HCT116 (cell line): ENCODE data around the gene TRIM37. TPM values are rescaled to one million over a fixed set of nuclear protein-coding genes. Genes with fewer than 3 reads are reported as not detected.

Experiments
- ATAC-seq: fragments of 200-7000 bp; cut with Tn5 transposase; 2 replicates; pipeline ENCODE4 v1.9.1; 2020; ENCODE audit warnings: mild to moderate bottlenecking, moderate library complexity
- BruUV-seq: library from RNA; stranded (reverse); fragments of 400-500 nt; replicated peaks from 2 replicates; lab custom pipeline; 2021; lab: Mats Ljungman, UMichigan
- CTCF ChIA-PET: fragments of 300-600 bp; sonication (Branson Sonifier 250); formaldehyde crosslinking; loops from one replicate; lab custom pipeline; 2021; ENCODE audit warnings: antibody characterized with exemption; lab: Charles Lee
- POLR2A ChIA-PET: fragments of 300-600, 350-600 bp; sonication (Branson Sonifier 250); formaldehyde crosslinking; loops from one replicate; lab custom pipeline; 2021; ENCODE audit warnings: antibody characterized with exemption; lab: Charles Lee
- RAD21 ChIA-PET, 2 experiments: fragments of 300-600 bp; sonication (Branson Sonifier 250); formaldehyde crosslinking; loops; one replicate each; lab custom pipeline; 2023; ENCODE audit warnings: low total read pairs in 2 of 2; ENCODE audit not compliant: uncharacterized antibody in 2 of 2, unreplicated experiment in 2 of 2, low non-redundant PET in 1 of 2; lab: Charles Lee
- DNase-seq: peaks from one replicate; pipeline ENCODE4 v3.0.0-alpha.2; 2010; ENCODE audit warnings: low read depth, low spot score
- H2AFZ ChIP-seq: fragments of 200-600 bp; shearing (Covaris generic), sonication (generic); 2 replicates; pipeline ENCODE4 v1.6.1; 2017; ENCODE audit warnings: low read depth, mixed run types, mixed read lengths, antibody characterized with exemption, low read length; ENCODE audit not compliant: poor library complexity, severe bottlenecking
- H3K27ac ChIP-seq: 2 replicates; pipeline ENCODE4 v1.5.1; 2012; ENCODE audit warnings: low read depth, low read length
- H3K27me3 ChIP-seq: fragments of 200-600 bp; sonication (generic); 2 replicates; pipeline ENCODE4 v1.6.1; 2016; ENCODE audit warnings: mixed run types, low read length, mixed read lengths; ENCODE audit not compliant: insufficient read depth
- H3K36me3 ChIP-seq, 2 experiments: fragments of 200-500 bp in 1 of 2; fragments of 200-600 bp in 1 of 2; sonication (Bioruptor generic) in 1 of 2; sonication (generic) in 1 of 2; 2 replicates each; pipeline versions ENCODE4 v1.5.1 to v1.6.1; 2014 to 2016; ENCODE audit warnings: low read length in 2 of 2, inconsistent platforms in 1 of 2, mixed read lengths in 1 of 2, mixed run types in 1 of 2; ENCODE audit not compliant: insufficient read depth in 2 of 2, control insufficient read depth in 1 of 2
- H3K4me1 ChIP-seq, 2 experiments: fragments of 200-600 bp in 1 of 2; sonication (generic) in 1 of 2; 2 replicates each; pipeline versions ENCODE4 v1.5.1 to v1.6.1; 2012 to 2017; ENCODE audit warnings: low read length in 2 of 2, inconsistent platforms in 1 of 2, mild to moderate bottlenecking in 1 of 2, mixed read lengths in 1 of 2, mixed run types in 1 of 2, moderate library complexity in 1 of 2; ENCODE audit not compliant: insufficient read depth in 2 of 2, control insufficient read depth in 1 of 2
- H3K4me2 ChIP-seq: fragments of 200-600 bp; sonication (generic); 2 replicates; pipeline ENCODE4 v1.6.1; 2017; ENCODE audit warnings: mixed run types, low read length, mixed read lengths
- H3K4me3 ChIP-seq, 2 experiments: fragments of 200-600 bp in 1 of 2; sonication (generic) in 1 of 2; replicated peaks in 1 of 2; 2 replicates each; pipeline ENCODE4 v1.5.1; 2011 to 2016; ENCODE audit warnings: low read length in 2 of 2, control low read depth in 1 of 2, low read depth in 1 of 2, mild to moderate bottlenecking in 1 of 2, mixed read lengths in 1 of 2, mixed run types in 1 of 2
- H3K79me2 ChIP-seq: fragments of 200-600 bp; sonication (generic); 2 replicates; pipeline ENCODE4 v1.6.1; 2017; ENCODE audit warnings: mild to moderate bottlenecking, mixed run types, low read length, moderate library complexity, mixed read lengths; ENCODE audit not compliant: insufficient read depth
- H3K9ac ChIP-seq: fragments of 200-600 bp; sonication (generic); 2 replicates; pipeline ENCODE4 v1.6.1; 2016; ENCODE audit warnings: low read length, mixed read lengths
- H3K9me2 ChIP-seq: fragments of 200-600 bp; sonication (generic), shearing (Covaris generic); 2 replicates; pipeline ENCODE4 v1.6.1; 2017; ENCODE audit warnings: mixed run types, mild to moderate bottlenecking, moderate library complexity; ENCODE audit not compliant: insufficient read depth
- H3K9me3 ChIP-seq, 2 experiments: fragments of 200-500 bp in 1 of 2; fragments of 200-600 bp in 1 of 2; sonication (Bioruptor generic) in 1 of 2; sonication (generic) in 1 of 2; 2 replicates each; pipeline ENCODE4 v1.6.1; 2014 to 2017; ENCODE audit warnings: low read length in 2 of 2, mixed read lengths in 2 of 2, inconsistent platforms in 1 of 2, low read depth in 1 of 2, mild to moderate bottlenecking in 1 of 2, mixed run types in 1 of 2, moderate library complexity in 1 of 2; ENCODE audit not compliant: control insufficient read depth in 1 of 2, insufficient read depth in 1 of 2
- H4K20me1 ChIP-seq: fragments of 200-600 bp; sonication (generic), shearing (Covaris generic); 2 replicates; pipeline ENCODE4 v1.6.1; 2017; ENCODE audit warnings: mixed run types, mild to moderate bottlenecking, moderate library complexity; ENCODE audit not compliant: insufficient read depth
- CBX3 ChIP-seq: IDR thresholded peaks from 2 replicates; pipeline ENCODE4 v1.6.1; 2012; ENCODE audit warnings: low read depth
- CEBPB ChIP-seq: IDR thresholded peaks from 2 replicates; pipeline ENCODE4 v1.6.1; 2012; ENCODE audit warnings: low read depth
- JUND ChIP-seq: IDR thresholded peaks from 2 replicates; pipeline ENCODE4 v1.6.1; 2012
- POLR2A ChIP-seq: IDR thresholded peaks from 2 replicates; pipeline ENCODE4 v1.7.0; 2011; ENCODE audit warnings: borderline replicate concordance; ENCODE audit not compliant: insufficient read depth, insufficient read length; ENCODE audit errors: extremely low read depth
- SRF ChIP-seq: IDR thresholded peaks from 2 replicates; pipeline ENCODE4 v1.6.1; 2012; ENCODE audit warnings: low read depth
- YY1 ChIP-seq: IDR thresholded peaks from 2 replicates; pipeline ENCODE4 v1.6.1; 2011; ENCODE audit warnings: low read length, low read depth, moderate library complexity, mild to moderate bottlenecking; ENCODE audit not compliant: insufficient replicate concordance; ENCODE audit errors: extremely low read depth
- ZNF274 ChIP-seq: fragments of 200-500 bp; sonication (Bioruptor generic); IDR thresholded peaks from 2 replicates; pipeline ENCODE4 v1.6.1; 2014; ENCODE audit warnings: mild to moderate bottlenecking, low read depth, low read length, inconsistent platforms
- intact Hi-C: fragments of 100-400 bp; cut with micrococcal nuclease; formaldehyde crosslinking; loops from 2 replicates; pipeline ENCODE4 v1.10.0; 2022
- total RNA-seq: library from RNA; stranded (reverse); gene quantifications from one replicate; pipeline ENCODE4 v1.2.1, GENCODE V29; 2021; ENCODE audit not compliant: unreplicated experiment
- TF ChIP-seq, protein P1 (sequence below): IDR thresholded peaks from 2 replicates; pipeline ENCODE4 v1.6.1; 2011; ENCODE audit warnings: mild to moderate bottlenecking, low read length, moderate library complexity; ENCODE audit not compliant: insufficient replicate concordance; ENCODE audit errors: extremely low read depth
- TF ChIP-seq, protein P2 (sequence below): IDR thresholded peaks from 2 replicates; pipeline ENCODE4 v1.6.1; 2012
- TF ChIP-seq, protein P3 (sequence below), 3 experiments: fragments of 200-600 bp in 1 of 3; sonication (generic) in 1 of 3; IDR thresholded peaks in 2 of 3; conservative IDR thresholded peaks in 1 of 3; 2 replicates each; pipeline ENCODE4 v1.5.1; 2012 to 2017; ENCODE audit warnings: low read depth in 2 of 3, low read length in 2 of 3, antibody characterized with exemption in 1 of 3, borderline replicate concordance in 1 of 3, control low read depth in 1 of 3, mild to moderate bottlenecking in 1 of 3, mixed read lengths in 1 of 3, mixed run types in 1 of 3, moderate library complexity in 1 of 3; ENCODE audit not compliant: insufficient read depth in 1 of 3

Gene TRIM37
- total RNA-seq, 1 experiment from 2014 or later, result 55.7 TPM

DNA sequence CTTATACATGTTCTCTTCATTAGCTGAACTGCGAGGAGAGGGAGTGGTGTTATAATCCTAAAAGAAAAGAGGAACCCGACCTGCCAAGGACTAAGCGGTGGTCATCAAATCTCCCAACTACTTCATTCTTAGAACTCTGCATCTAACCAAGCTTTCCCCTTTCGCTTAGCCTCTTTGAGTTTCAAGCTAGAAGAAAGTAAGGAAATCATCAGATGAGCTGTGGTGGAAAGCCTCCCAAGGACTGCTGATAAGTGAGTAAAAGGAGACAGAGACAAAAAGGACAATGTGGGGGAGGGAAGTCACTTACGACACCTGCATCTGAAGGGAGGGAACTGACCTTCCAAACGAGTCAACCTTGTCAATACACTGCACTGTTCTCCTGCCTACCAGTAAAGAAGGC, 121.3 kb downstream of the TRIM37 start:
- DNase-seq, result no peak
- Histone ChIP-seq H3K4me2 (no peak overlapping the region), H3K27me3 (no peaks in the 10 kb centered on the region), H2AFZ (no peak overlapping the region), H3K9ac (no peak overlapping the region), H3K79me2 (no peaks in the 10 kb centered on the region), H3K4me3 (no peak overlapping the region), H3K36me3 (no peaks in the 10 kb centered on the region), H3K9me2 (no peaks in the 10 kb centered on the region)
- ATAC-seq, result no peak
- RAD21 ChIA-PET, result interaction anchor here in 1 of 2 experiments (0.6 kb wide), 1 partner anchor 39 kb away, joined by 4 read pairs; no protein-coding TSS in a partner anchor
- POLR2A ChIA-PET, result no interaction called here
- no peak for TF ChIP-seq POLR2A
- no peak for TF ChIP-seq SRF
- no peak for TF ChIP-seq CBX3
- no peak for TF ChIP-seq ZNF274
- TF ChIP-seq, protein P1, sequence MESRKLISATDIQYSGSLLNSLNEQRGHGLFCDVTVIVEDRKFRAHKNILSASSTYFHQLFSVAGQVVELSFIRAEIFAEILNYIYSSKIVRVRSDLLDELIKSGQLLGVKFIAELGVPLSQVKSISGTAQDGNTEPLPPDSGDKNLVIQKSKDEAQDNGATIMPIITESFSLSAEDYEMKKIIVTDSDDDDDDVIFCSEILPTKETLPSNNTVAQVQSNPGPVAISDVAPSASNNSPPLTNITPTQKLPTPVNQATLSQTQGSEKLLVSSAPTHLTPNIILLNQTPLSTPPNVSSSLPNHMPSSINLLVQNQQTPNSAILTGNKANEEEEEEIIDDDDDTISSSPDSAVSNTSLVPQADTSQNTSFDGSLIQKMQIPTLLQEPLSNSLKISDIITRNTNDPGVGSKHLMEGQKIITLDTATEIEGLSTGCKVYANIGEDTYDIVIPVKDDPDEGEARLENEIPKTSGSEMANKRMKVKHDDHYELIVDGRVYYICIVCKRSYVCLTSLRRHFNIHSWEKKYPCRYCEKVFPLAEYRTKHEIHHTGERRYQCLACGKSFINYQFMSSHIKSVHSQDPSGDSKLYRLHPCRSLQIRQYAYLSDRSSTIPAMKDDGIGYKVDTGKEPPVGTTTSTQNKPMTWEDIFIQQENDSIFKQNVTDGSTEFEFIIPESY, result no peak
- TF ChIP-seq, all 23 proteins: peak for 0
- Histone ChIP-seq H4K20me1 (no peaks in the 10 kb centered on the region), H3K4me1 (no peaks in the 10 kb centered on the region), H3K9me3 (no peaks in the 10 kb centered on the region), H3K27ac (no peak overlapping the region)
- BruUV-seq, result no TSS peak
- CTCF ChIA-PET, result no interaction called here
- intact Hi-C loops, result no loop called here

DNA sequence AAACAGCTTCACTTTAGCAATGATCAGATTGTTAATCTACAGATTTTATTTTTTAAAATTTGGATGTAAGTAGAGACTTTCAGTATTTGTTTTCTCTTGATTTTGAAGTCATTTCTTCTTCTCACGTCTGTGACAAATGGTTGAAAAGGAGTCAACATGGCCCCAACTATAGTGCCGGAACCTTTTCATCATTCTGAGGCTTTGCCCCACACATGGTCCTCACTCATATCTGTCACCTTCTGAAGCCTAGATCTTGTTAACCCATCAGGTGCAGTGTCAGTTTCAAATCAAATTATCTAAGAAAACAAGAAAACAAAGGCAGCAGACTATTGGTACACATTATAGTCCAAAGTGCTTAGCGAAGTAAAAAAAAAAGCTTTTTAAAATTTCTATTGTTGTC, 124.1 kb downstream of the TRIM37 start:
- BruUV-seq, result no TSS peak
- CTCF ChIA-PET, result no interaction called here
- Histone ChIP-seq H3K27me3 (no peaks in the 10 kb centered on the region), H3K4me3 (no peak overlapping the region), H3K9ac (no peak overlapping the region), H3K36me3 (no peaks in the 10 kb centered on the region), H3K4me2 (no peak overlapping the region), H3K9me3 (no peaks in the 10 kb centered on the region), H4K20me1 (no peaks in the 10 kb centered on the region), H3K9me2 (no peaks in the 10 kb centered on the region), H3K79me2 (no peaks in the 10 kb centered on the region), H2AFZ (no peak overlapping the region), H3K4me1 (no peaks in the 10 kb centered on the region), H3K27ac (no peak overlapping the region)
- RAD21 ChIA-PET, result no interaction called here
- intact Hi-C loops, result no loop called here
- no peak for DNase-seq
- ATAC-seq, result no peak
- POLR2A ChIA-PET, result no interaction called here
- TF ChIP-seq JUND (no peak), CEBPB (no peak), YY1 (no peak), SRF (no peak)
- TF ChIP-seq, protein P2, sequence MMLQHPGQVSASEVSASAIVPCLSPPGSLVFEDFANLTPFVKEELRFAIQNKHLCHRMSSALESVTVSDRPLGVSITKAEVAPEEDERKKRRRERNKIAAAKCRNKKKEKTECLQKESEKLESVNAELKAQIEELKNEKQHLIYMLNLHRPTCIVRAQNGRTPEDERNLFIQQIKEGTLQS, result no peak
- TF ChIP-seq, protein P1, result no peak
- TF ChIP-seq, protein P3, sequence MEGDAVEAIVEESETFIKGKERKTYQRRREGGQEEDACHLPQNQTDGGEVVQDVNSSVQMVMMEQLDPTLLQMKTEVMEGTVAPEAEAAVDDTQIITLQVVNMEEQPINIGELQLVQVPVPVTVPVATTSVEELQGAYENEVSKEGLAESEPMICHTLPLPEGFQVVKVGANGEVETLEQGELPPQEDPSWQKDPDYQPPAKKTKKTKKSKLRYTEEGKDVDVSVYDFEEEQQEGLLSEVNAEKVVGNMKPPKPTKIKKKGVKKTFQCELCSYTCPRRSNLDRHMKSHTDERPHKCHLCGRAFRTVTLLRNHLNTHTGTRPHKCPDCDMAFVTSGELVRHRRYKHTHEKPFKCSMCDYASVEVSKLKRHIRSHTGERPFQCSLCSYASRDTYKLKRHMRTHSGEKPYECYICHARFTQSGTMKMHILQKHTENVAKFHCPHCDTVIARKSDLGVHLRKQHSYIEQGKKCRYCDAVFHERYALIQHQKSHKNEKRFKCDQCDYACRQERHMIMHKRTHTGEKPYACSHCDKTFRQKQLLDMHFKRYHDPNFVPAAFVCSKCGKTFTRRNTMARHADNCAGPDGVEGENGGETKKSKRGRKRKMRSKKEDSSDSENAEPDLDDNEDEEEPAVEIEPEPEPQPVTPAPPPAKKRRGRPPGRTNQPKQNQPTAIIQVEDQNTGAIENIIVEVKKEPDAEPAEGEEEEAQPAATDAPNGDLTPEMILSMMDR (IDR thresholded peaks at IDR 0.05 in 2 of 3, conservative IDR thresholded peaks at IDR 0.05 in 1 of 3; ENCODE audit: borderline replicate concordance in 1 of 3, insufficient read depth in 1 of 3, low read depth in 2 of 3, low read length in 2 of 3), result no peak
